DLD1 (cell line): ENCODE measurements around the gene DLG5.

ENCODE experiments used
- in situ Hi-C: cut with HindIII; loops from 2 replicates; pipeline ENCODE4 v1.10.0; 2017; ENCODE audit warnings: low sequenced_read_pairs

DLG5 gene

GRCh38 chr10:77926566-77927401 is at the start of gene DLG5:
Gene DLG5 (minus strand): TSS chr10:77926755. CDS start chr10:77926520, 235 bp downstream.
- in situ Hi-C loops = no loop called here

GRCh38 chr10:77975086-77975666 is 48.6 kb upstream of the DLG5 start:
- in situ Hi-C loops = no loop called here

GRCh38 chr10:77974396-77975074 is 48.0 kb upstream of the DLG5 start:
- in situ Hi-C loops = no loop called here

- in situ Hi-C loops = no loop called here
Observed at GRCh38 chr10:77973276-77973675, 46.7 kb upstream of the DLG5 start.

- in situ Hi-C loops = no loop called here
Observed at GRCh38 chr10:77972148-77972547, 45.6 kb upstream of the DLG5 start.

- in situ Hi-C loops = no loop called here
Observed at GRCh38 chr10:77971804-77972144, 45.2 kb upstream of the DLG5 start.

- in situ Hi-C loops = no loop called here
Observed at GRCh38 chr10:77970869-77971803, 44.6 kb upstream of the DLG5 start.

- in situ Hi-C loops = no loop called here
Observed at GRCh38 chr10:77969114-77969513, 42.6 kb upstream of the DLG5 start.

GRCh38 chr10:77967611-77968022 is 41.1 kb upstream of the DLG5 start:
- in situ Hi-C loops = no loop called here

GRCh38 chr10:77965294-77965693 is 38.7 kb upstream of the DLG5 start:
- in situ Hi-C loops = no loop called here

GRCh38 chr10:77964811-77965210 is 38.3 kb upstream of the DLG5 start:
- in situ Hi-C loops = no loop called here

GRCh38 chr10:77963901-77964300 is 37.3 kb upstream of the DLG5 start:
- in situ Hi-C loops = no loop called here

GRCh38 chr10:77962350-77963146 is 36.0 kb upstream of the DLG5 start:
- in situ Hi-C loops = no loop called here

- in situ Hi-C loops = no loop called here
Observed at GRCh38 chr10:77961668-77962067, 35.1 kb upstream of the DLG5 start.

GRCh38 chr10:77960829-77961329 is 34.3 kb upstream of the DLG5 start:
- in situ Hi-C loops = no loop called here

- in situ Hi-C loops = no loop called here
Observed at GRCh38 chr10:77959887-77960455, 33.4 kb upstream of the DLG5 start.

- in situ Hi-C loops = no loop called here
Observed at GRCh38 chr10:77959384-77959783, 32.8 kb upstream of the DLG5 start.

GRCh38 chr10:77955136-77955535 is 28.6 kb upstream of the DLG5 start:
- in situ Hi-C loops = no loop called here

GRCh38 chr10:77949167-77949566 is 22.6 kb upstream of the DLG5 start:
- in situ Hi-C loops = no loop called here

GRCh38 chr10:77946084-77946483 is 19.5 kb upstream of the DLG5 start:
- in situ Hi-C loops = no loop called here
